ENCODE data around the gene SEC22A.

The SEC22A gene

DNA sequence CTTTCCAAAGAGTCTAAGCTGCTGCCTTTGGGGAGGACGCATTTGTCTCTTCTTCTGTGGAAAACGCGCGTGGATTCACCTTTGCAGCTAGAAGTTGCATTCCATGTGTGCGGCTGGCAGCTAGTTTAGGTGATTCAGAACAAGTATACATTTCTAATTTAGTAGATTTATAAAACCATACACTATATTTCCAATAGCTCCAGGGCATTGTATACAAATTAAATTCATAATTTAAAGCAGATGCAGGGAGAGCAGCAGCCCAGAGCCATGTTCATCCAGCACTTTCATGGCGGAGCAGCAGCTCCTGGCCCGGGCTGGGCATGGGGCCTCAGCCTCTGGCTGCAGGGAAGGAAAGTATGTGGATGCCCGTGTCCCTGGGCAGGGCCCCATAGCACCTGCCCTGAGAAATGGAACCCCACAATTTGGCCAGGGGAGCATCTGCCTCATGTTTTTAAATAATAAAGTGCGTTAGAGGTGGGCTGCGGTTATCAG lies 42.8 kb upstream of the SEC22A start:
- Histone ChIP-seq H3K27ac (ENCODE audit: low read depth, low read length) (no peak overlapping the region), H3K36me3 (ENCODE audit: control insufficient read depth, insufficient read depth, low read length) (peaks cover 56% of the 10 kb centered on the region), H3K9ac (ENCODE audit: low read depth, low read length) (no peak overlapping the region), H3K4me3 (ENCODE audit: low read depth, low read length) (no peak overlapping the region), H3K4me1 (ENCODE audit: control insufficient read depth, insufficient read depth, low read length) (no peaks in the 10 kb centered on the region), H3K27me3 (ENCODE audit: control insufficient read depth, insufficient read depth, low read length) (no peaks in the 10 kb centered on the region), H3K9me3 (ENCODE audit: control insufficient read depth, insufficient read depth, low read length) (no peaks in the 10 kb centered on the region)

DNA sequence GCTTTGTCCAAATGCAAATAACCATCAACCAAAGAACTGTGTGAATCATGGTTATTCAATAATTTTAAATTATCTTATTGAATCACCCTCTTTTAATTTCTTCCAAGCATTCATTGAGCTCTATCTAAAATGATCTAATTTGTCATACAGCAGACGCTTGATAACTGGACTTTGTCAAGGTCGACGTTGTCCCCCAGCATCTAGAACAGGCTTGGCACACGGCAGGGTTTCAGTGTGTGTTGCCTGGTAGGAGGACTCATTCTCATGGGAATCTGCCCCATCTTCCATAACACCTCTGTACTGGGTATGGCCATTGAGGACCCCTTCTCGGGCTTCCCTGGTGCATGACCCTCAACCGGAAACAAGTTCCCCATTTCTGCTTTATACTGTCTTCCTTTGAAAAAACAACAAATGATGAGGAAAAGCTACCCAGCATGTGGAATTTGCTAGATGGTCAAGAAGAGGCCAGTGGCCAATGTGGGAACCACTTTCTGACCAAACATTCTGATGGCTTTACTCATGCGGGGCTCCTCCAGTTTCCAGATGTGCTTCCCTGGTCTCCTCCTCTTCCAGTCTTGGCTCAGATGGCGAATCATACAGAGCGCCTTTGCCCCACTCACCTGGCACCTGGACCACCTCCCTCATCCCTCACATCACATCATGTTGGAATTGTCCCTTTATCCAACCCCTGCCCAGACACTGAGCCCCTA lies 41.7 kb upstream of the SEC22A start:
- no peaks in the 10 kb centered on the region for H3K4me1 ChIP-seq (ENCODE audit: control insufficient read depth, insufficient read depth, low read length)
- H3K27ac ChIP-seq (ENCODE audit: low read depth, low read length), result no peak overlapping the region
- no peaks in the 10 kb centered on the region for H3K27me3 ChIP-seq (ENCODE audit: control insufficient read depth, insufficient read depth, low read length)
- H3K9me3 ChIP-seq (ENCODE audit: control insufficient read depth, insufficient read depth, low read length), result peaks cover 3% of the 10 kb centered on the region
- no peak overlapping the region for H3K4me3 ChIP-seq (ENCODE audit: low read depth, low read length)
- H3K9ac ChIP-seq (ENCODE audit: low read depth, low read length), result no peak overlapping the region
- peaks cover 62% of the 10 kb centered on the region for H3K36me3 ChIP-seq (ENCODE audit: control insufficient read depth, insufficient read depth, low read length)

DNA sequence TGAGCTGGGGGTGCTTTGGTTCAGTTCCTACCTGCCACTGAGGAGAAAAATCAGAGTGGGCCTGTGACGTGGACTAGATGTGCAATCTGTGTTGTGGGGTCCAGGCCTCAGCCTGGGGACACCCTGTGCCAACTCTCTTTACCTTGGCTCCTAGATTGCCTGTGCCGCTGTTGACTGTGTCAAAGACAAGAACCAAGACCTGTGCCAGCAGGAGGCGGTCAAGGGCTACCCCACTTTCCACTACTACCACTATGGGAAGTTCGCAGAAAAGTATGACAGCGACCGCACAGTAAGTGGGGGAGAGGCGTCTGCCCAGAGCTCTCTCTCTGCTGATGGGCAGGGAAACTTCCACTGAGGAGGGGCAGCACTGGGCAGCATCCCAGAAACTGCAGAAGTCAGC lies 40.6 kb upstream of the SEC22A start:
- Histone ChIP-seq H3K4me1 (ENCODE audit: control insufficient read depth, insufficient read depth, low read length) (no peaks in the 10 kb centered on the region), H3K4me3 (ENCODE audit: low read depth, low read length) (no peak overlapping the region), H3K36me3 (ENCODE audit: control insufficient read depth, insufficient read depth, low read length) (peaks cover 56% of the 10 kb centered on the region), H3K9ac (ENCODE audit: low read depth, low read length) (no peak overlapping the region), H3K27ac (ENCODE audit: low read depth, low read length) (no peak overlapping the region), H3K27me3 (ENCODE audit: control insufficient read depth, insufficient read depth, low read length) (no peaks in the 10 kb centered on the region), H3K9me3 (ENCODE audit: control insufficient read depth, insufficient read depth, low read length) (peaks cover 6% of the 10 kb centered on the region)

DNA sequence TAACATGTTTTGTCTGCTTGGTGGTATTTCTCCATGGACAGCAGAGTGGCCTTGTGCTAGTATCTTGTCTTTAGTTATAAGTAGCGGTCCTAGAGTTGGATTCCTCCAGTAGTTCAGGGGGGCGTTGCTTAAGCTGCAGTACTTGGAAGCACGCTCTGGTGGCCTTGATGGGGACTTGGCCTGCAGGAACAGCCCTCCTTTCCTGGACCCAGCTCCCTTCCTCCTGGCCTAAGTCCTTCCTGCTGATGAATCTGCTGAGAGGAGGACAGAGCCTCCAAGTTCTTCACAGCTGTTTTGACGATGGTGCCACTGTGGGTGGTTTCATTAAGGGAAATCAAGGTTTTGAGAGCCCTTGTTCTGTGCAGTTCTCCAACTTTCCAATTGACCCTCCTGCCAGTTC lies 38.6 kb upstream of the SEC22A start:
- H3K27ac ChIP-seq (ENCODE audit: low read depth, low read length), result no peak overlapping the region
- no peaks in the 10 kb centered on the region for H3K4me1 ChIP-seq (ENCODE audit: control insufficient read depth, insufficient read depth, low read length)
- peaks cover 10% of the 10 kb centered on the region for H3K9me3 ChIP-seq (ENCODE audit: control insufficient read depth, insufficient read depth, low read length)
- H3K36me3 ChIP-seq (ENCODE audit: control insufficient read depth, insufficient read depth, low read length), result peaks cover 45% of the 10 kb centered on the region
- H3K9ac ChIP-seq (ENCODE audit: low read depth, low read length), result no peak overlapping the region
- no peak overlapping the region for H3K4me3 ChIP-seq (ENCODE audit: low read depth, low read length)
- H3K27me3 ChIP-seq (ENCODE audit: control insufficient read depth, insufficient read depth, low read length), result no peaks in the 10 kb centered on the region

DNA sequence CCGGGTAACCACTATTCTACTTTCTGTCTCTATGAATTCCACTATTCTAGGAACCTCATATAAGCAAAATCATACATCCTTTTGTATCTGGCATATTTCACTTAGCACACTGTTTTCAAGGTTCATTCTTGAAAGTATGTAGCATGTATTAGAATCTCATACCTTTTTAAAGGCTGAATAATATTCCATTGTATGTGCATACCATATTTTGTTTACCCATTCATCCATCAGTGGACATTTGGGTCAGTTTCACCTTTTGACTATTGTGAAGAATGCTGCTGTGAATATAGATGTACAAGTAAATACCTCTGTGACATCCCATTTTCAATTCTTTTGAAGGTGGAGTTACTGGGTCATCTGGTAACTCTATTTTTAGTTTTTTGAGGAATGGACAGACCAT lies 36.6 kb upstream of the SEC22A start:
- Histone ChIP-seq H3K9me3 (ENCODE audit: control insufficient read depth, insufficient read depth, low read length) (peaks cover 10% of the 10 kb centered on the region), H3K4me1 (ENCODE audit: control insufficient read depth, insufficient read depth, low read length) (no peaks in the 10 kb centered on the region), H3K27ac (ENCODE audit: low read depth, low read length) (no peak overlapping the region), H3K4me3 (ENCODE audit: low read depth, low read length) (no peak overlapping the region), H3K27me3 (ENCODE audit: control insufficient read depth, insufficient read depth, low read length) (no peaks in the 10 kb centered on the region), H3K9ac (ENCODE audit: low read depth, low read length) (no peak overlapping the region), H3K36me3 (ENCODE audit: control insufficient read depth, insufficient read depth, low read length) (peaks cover 41% of the 10 kb centered on the region)

DNA sequence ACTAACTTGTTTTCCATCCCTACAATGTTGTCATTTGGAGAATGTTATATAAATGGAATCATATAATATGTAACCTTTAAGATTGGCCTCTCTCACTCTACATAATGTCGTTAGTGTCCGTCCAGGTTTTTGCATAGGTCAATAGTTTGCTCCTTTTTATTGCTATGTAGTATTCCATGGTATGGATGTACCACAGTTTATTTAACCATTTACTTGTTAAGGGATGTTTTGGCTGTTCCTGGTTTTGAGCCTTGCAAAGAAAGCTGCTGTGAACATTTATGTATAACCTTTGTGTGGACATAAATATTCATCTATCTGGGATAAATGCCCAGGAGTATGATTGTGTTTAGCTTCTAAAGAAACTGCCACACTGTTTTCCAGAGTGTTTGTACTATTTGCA lies 34.1 kb upstream of the SEC22A start:
- H3K36me3 ChIP-seq (ENCODE audit: control insufficient read depth, insufficient read depth, low read length), result peaks cover 22% of the 10 kb centered on the region
- no peaks in the 10 kb centered on the region for H3K27me3 ChIP-seq (ENCODE audit: control insufficient read depth, insufficient read depth, low read length)
- H3K27ac ChIP-seq (ENCODE audit: low read depth, low read length), result no peak overlapping the region
- H3K4me1 ChIP-seq (ENCODE audit: control insufficient read depth, insufficient read depth, low read length), result no peaks in the 10 kb centered on the region
- H3K4me3 ChIP-seq (ENCODE audit: low read depth, low read length), result no peak overlapping the region
- H3K9me3 ChIP-seq (ENCODE audit: control insufficient read depth, insufficient read depth, low read length), result peaks cover 10% of the 10 kb centered on the region
- no peak overlapping the region for H3K9ac ChIP-seq (ENCODE audit: low read depth, low read length)

DNA sequence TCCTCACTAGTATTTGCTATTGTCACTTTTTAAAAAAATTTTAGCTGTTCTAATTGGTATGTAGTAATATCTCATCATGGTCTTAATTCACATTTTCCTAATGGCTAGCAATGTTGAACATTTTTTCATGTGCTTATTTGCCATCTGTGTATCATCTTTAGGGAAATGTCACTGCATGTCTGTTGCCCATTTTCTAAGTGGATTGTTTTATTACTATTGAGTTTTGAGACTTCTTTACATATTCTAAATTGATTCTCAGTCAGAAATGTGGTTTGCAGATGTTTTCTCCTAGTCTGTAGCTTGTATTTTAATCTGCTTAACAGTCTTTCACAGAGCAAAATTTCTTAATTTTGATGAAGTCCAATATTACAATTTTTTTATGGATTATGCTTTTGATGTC lies 33.6 kb upstream of the SEC22A start:
- H3K4me3 ChIP-seq (ENCODE audit: low read depth, low read length), result no peak overlapping the region
- peaks cover 18% of the 10 kb centered on the region for H3K36me3 ChIP-seq (ENCODE audit: control insufficient read depth, insufficient read depth, low read length)
- no peaks in the 10 kb centered on the region for H3K27me3 ChIP-seq (ENCODE audit: control insufficient read depth, insufficient read depth, low read length)
- H3K9ac ChIP-seq (ENCODE audit: low read depth, low read length), result no peak overlapping the region
- H3K4me1 ChIP-seq (ENCODE audit: control insufficient read depth, insufficient read depth, low read length), result no peaks in the 10 kb centered on the region
- peaks cover 10% of the 10 kb centered on the region for H3K9me3 ChIP-seq (ENCODE audit: control insufficient read depth, insufficient read depth, low read length)
- H3K27ac ChIP-seq (ENCODE audit: low read depth, low read length), result no peak overlapping the region

DNA sequence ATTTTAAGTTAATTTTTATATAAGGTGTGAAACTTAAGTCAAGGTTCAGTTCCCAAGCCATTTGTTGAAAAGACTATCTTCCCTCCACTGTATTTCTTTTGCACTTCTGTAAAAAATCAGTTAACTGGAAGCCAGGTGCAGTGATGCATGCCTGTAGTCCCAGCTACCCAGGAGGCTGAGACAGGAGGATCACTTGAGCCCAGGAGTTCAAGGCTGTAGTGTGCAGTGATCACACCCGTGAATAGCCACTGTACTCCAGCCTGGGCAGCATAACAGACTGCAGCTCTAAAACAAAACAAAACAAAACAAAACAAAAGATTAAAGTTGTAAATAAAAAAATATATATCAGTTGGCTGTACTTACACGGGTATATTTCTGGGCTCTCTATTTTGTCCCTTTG lies 33.1 kb upstream of the SEC22A start:
- Histone ChIP-seq H3K9ac (ENCODE audit: low read depth, low read length) (no peak overlapping the region), H3K9me3 (ENCODE audit: control insufficient read depth, insufficient read depth, low read length) (peaks cover 10% of the 10 kb centered on the region), H3K4me3 (ENCODE audit: low read depth, low read length) (no peak overlapping the region), H3K27ac (ENCODE audit: low read depth, low read length) (no peak overlapping the region), H3K36me3 (ENCODE audit: control insufficient read depth, insufficient read depth, low read length) (peaks cover 14% of the 10 kb centered on the region), H3K27me3 (ENCODE audit: control insufficient read depth, insufficient read depth, low read length) (no peaks in the 10 kb centered on the region), H3K4me1 (ENCODE audit: control insufficient read depth, insufficient read depth, low read length) (no peaks in the 10 kb centered on the region)

DNA sequence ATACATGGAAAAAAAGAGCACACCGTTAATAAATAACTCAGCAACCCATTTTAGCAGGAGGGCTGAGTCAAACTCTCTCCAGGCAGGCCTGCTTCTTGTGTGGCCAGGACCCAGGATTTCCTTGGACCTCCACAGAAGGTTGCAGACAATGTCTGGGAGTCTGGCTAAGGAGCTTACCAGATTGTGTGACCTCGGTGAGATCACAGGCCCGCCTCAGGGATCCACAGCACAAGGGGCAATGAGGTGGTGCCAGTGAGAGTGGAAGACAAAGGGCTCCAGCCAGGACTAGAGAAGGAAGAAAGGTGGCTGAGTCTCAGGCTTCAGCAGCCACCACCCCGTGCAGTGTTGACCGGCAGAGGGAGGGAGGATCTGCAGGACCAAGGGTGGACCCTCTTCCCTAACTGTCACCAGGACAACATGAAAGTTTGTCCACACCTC lies 32.2 kb upstream of the SEC22A start:
- peaks cover 10% of the 10 kb centered on the region for H3K9me3 ChIP-seq (ENCODE audit: control insufficient read depth, insufficient read depth, low read length)
- no peak overlapping the region for H3K9ac ChIP-seq (ENCODE audit: low read depth, low read length)
- H3K27ac ChIP-seq (ENCODE audit: low read depth, low read length), result no peak overlapping the region
- peaks cover 10% of the 10 kb centered on the region for H3K36me3 ChIP-seq (ENCODE audit: control insufficient read depth, insufficient read depth, low read length)
- 0 out of 2 replicates have a peak, but pooled peaks cover under 1% of the 10 kb centered on the region for H3K4me1 ChIP-seq (ENCODE audit: control insufficient read depth, insufficient read depth, low read length)
- H3K4me3 ChIP-seq (ENCODE audit: low read depth, low read length), result no peak overlapping the region
- no peaks in the 10 kb centered on the region for H3K27me3 ChIP-seq (ENCODE audit: control insufficient read depth, insufficient read depth, low read length)

DNA sequence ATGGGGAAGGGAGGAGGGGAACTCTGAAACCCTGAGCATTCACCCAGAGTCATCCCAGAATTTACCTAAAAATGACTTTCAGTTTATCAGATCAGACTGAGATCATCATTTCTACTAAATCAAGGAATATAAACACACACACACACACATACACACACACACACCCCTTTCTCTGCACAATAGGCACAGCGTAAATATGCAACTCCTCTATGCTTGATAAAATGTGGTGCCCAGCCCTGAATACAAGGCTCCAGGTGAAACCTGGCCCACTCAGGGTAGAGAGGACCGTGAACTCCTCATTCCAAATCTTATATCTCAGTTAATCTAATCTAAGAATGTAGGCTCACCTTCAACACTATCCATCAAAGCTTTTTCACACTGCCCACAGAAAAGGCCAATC lies 31.8 kb upstream of the SEC22A start:
- no peak overlapping the region for H3K27ac ChIP-seq (ENCODE audit: low read depth, low read length)
- H3K27me3 ChIP-seq (ENCODE audit: control insufficient read depth, insufficient read depth, low read length), result no peaks in the 10 kb centered on the region
- H3K9me3 ChIP-seq (ENCODE audit: control insufficient read depth, insufficient read depth, low read length), result peaks cover 8% of the 10 kb centered on the region; the same call in 1 of the 2 replicates
- no peak overlapping the region for H3K9ac ChIP-seq (ENCODE audit: low read depth, low read length)
- H3K4me3 ChIP-seq (ENCODE audit: low read depth, low read length), result no peak overlapping the region
- peaks cover 4% of the 10 kb centered on the region; the same call in 1 of the 2 replicates for H3K4me1 ChIP-seq (ENCODE audit: control insufficient read depth, insufficient read depth, low read length)
- H3K36me3 ChIP-seq (ENCODE audit: control insufficient read depth, insufficient read depth, low read length), result peaks cover 5% of the 10 kb centered on the region

DNA sequence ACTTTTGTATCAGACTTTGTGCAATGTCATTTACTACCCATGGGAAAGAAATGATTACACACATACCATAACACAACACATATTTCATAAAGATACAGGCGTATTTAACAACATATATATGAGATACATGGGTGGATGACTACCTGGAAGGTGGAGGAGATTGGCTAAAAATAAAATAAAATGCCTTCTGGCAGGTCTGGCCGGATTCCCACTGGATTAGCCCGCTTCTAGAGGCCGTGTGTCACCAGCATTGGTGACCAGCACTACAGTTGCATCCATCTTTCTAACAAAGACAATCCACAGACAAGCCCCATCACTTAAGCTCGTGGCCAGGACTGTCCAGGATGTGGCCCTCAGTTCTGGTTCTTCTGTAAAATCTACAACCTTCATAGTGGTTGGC lies 21.0 kb upstream of the SEC22A start:
- Histone ChIP-seq H3K27me3 (ENCODE audit: control insufficient read depth, insufficient read depth, low read length) (no peaks in the 10 kb centered on the region), H3K36me3 (ENCODE audit: control insufficient read depth, insufficient read depth, low read length) (no peaks in the 10 kb centered on the region), H3K9me3 (ENCODE audit: control insufficient read depth, insufficient read depth, low read length) (no peaks in the 10 kb centered on the region), H3K4me3 (ENCODE audit: low read depth, low read length) (no peak overlapping the region), H3K4me1 (ENCODE audit: control insufficient read depth, insufficient read depth, low read length) (no peaks in the 10 kb centered on the region; the same call in 1 of the 2 replicates), H3K27ac (ENCODE audit: low read depth, low read length) (no peak overlapping the region), H3K9ac (ENCODE audit: low read depth, low read length) (no peak overlapping the region)
